Thyroid gland (tissue), 4 donors: ENCODE results near the gene MYO9B.

Experiments used
- POLR2A ChIP-seq, 2 donors: fragments of 450-650 bp; IDR thresholded peaks; one replicate each; pipeline ENCODE4 v1.6.1; 2017; ENCODE audit warnings: antibody characterized with exemption in 2 of 2, mild to moderate bottlenecking in 2 of 2, moderate library complexity in 1 of 2
- TF ChIP-seq, protein P1 (sequence below), 6 experiments: fragments of 200-600 bp in 3 of 6; fragments of 450-650 bp in 3 of 6; sonication (generic) in 3 of 6; IDR thresholded peaks; one replicate each; pipeline ENCODE4 v1.5.1; 2016 to 2019; ENCODE audit warnings: antibody characterized with exemption in 6 of 6, mild to moderate bottlenecking in 2 of 6, inconsistent platforms in 1 of 6, moderate library complexity in 1 of 6

DNA sequence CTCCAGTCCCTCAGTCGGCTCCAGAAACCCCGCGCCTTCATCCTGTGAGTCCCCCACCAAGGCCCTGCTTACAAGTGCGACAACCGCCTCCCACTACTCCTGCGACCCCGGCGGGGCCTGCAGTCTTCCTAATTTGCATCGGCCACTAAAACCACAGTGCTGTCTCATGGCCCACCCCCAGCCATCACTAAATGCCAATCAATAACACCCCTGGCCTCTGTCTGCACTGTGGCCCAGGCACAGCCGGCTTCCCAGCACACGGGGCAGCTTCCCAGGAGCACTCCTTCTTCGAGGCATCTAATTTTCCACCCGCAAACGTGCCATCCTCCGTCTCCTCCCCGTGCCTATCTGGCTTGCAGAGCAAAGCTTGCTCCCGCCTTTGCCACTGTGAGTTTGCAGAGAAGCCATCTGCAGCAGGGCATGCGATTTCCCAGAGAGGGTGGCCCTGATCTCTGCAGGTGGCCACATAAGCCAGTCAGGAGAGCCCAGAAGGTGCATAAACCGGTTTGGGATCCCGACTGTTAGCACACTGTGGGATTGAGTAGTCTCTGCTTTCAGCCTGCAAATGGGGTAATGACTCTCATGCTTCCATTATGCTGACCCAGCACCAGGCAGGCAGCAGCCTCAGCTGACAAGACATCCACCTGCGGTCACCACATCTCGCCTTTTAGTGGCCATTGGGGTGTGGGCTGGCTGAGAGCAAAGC, 105.6 kb downstream of the MYO9B start:
- TF ChIP-seq, protein P1, sequence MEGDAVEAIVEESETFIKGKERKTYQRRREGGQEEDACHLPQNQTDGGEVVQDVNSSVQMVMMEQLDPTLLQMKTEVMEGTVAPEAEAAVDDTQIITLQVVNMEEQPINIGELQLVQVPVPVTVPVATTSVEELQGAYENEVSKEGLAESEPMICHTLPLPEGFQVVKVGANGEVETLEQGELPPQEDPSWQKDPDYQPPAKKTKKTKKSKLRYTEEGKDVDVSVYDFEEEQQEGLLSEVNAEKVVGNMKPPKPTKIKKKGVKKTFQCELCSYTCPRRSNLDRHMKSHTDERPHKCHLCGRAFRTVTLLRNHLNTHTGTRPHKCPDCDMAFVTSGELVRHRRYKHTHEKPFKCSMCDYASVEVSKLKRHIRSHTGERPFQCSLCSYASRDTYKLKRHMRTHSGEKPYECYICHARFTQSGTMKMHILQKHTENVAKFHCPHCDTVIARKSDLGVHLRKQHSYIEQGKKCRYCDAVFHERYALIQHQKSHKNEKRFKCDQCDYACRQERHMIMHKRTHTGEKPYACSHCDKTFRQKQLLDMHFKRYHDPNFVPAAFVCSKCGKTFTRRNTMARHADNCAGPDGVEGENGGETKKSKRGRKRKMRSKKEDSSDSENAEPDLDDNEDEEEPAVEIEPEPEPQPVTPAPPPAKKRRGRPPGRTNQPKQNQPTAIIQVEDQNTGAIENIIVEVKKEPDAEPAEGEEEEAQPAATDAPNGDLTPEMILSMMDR (IDR thresholded peaks at IDR 0.05), result no peak
- no peak for TF ChIP-seq POLR2A (IDR thresholded peaks at IDR 0.05)
